Neural progenitor cell (in vitro differentiated cells): ENCODE data around the gene CDK5RAP2. TPM values are rescaled to one million over a fixed set of nuclear protein-coding genes. Genes with fewer than 3 reads are reported as not detected.

Experiments used
- DNase-seq: peaks from one replicate; pipeline ENCODE4 v3.0.0-alpha.2; 2016; ENCODE audit warnings: low spot score
- H2AFZ ChIP-seq: fragments of 200-600 bp; sonication (generic); replicated peaks from 2 replicates; pipeline ENCODE4 v1.6.1; 2016; ENCODE audit warnings: antibody characterized with exemption
- H3F3A ChIP-seq: fragments of 200-600 bp; sonication (generic); 2 replicates; pipeline ENCODE4 v1.6.1; 2016; ENCODE audit warnings: antibody characterized with exemption, low read depth
- H3K27ac ChIP-seq: fragments of 200-600 bp; sonication (generic); 2 replicates; pipeline ENCODE4 v1.5.1; 2016; ENCODE audit warnings: mild to moderate bottlenecking
- H3K27me3 ChIP-seq: fragments of 200-600 bp; sonication (generic); 2 replicates; pipeline ENCODE4 v1.6.1; 2016; ENCODE audit warnings: mild to moderate bottlenecking, moderate library complexity
- H3K36me3 ChIP-seq: fragments of 200-600 bp; sonication (generic); 2 replicates; pipeline ENCODE4 v1.5.1; 2016
- H3K4me1 ChIP-seq: fragments of 200-600 bp; sonication (generic); 2 replicates; pipeline ENCODE4 v1.6.1; 2016; ENCODE audit warnings: mixed run types
- H3K4me2 ChIP-seq: fragments of 200-600 bp; sonication (generic); 2 replicates; pipeline ENCODE4 v1.6.1; 2016
- H3K4me3 ChIP-seq: fragments of 200-600 bp; sonication (generic); 2 replicates; pipeline ENCODE4 v1.5.1; 2016
- H3K79me2 ChIP-seq: fragments of 200-600 bp; sonication (generic); 2 replicates; pipeline ENCODE4 v1.6.1; 2016; ENCODE audit warnings: low read depth
- H3K9ac ChIP-seq: fragments of 200-600 bp; sonication (generic); 2 replicates; pipeline ENCODE4 v1.6.1; 2016
- H3K9me3 ChIP-seq: fragments of 200-600 bp; sonication (generic); 2 replicates; pipeline ENCODE4 v1.5.1; 2016; ENCODE audit warnings: low read depth
- H4K20me1 ChIP-seq: fragments of 200-600 bp; sonication (generic); 2 replicates; pipeline ENCODE4 v1.6.1; 2016; ENCODE audit warnings: low read depth
- H3K27ac Mint-ChIP-seq: 3 replicates; pipeline ENCODE4 v1.8.0; 2021; ENCODE audit warnings: mixed read lengths
- H3K27me3 Mint-ChIP-seq: 2 replicates; pipeline ENCODE4 v1.8.0; 2022; ENCODE audit warnings: low read depth, mild to moderate bottlenecking, inconsistent platforms, moderate library complexity, mixed read lengths; ENCODE audit not compliant: insufficient read depth
- H3K36me3 Mint-ChIP-seq: 3 replicates; pipeline ENCODE4 v1.8.0; 2021; ENCODE audit warnings: mixed read lengths
- H3K4me1 Mint-ChIP-seq: 3 replicates; pipeline ENCODE4 v1.8.0; 2021; ENCODE audit warnings: mixed read lengths
- H3K4me3 Mint-ChIP-seq: 3 replicates; pipeline ENCODE4 v1.8.0; 2021; ENCODE audit warnings: mild to moderate bottlenecking, moderate library complexity, mixed read lengths
- H3K9me3 Mint-ChIP-seq: 3 replicates; pipeline ENCODE4 v1.8.0; 2020; ENCODE audit warnings: mixed read lengths
- CTCF ChIP-seq: fragments of 200-600 bp; sonication (generic); IDR thresholded peaks from 2 replicates; pipeline ENCODE4 v1.5.1; 2017; ENCODE audit warnings: antibody characterized with exemption, mild to moderate bottlenecking
- EZH2 ChIP-seq: fragments of 200-600 bp; sonication (generic); IDR thresholded peaks from 2 replicates; pipeline ENCODE4 v1.6.1; 2017; ENCODE audit warnings: antibody characterized with exemption, mild to moderate bottlenecking, moderate library complexity
- EZH2phosphoT487 ChIP-seq: fragments of 200-600 bp; sonication (generic); IDR thresholded peaks from 2 replicates; pipeline ENCODE4 v1.6.1; 2017; ENCODE audit warnings: antibody characterized with exemption
- total RNA-seq: library from RNA; depleted of rRNA; stranded (reverse); fragments of >200 nt; gene quantifications from 2 replicates; pipeline ENCODE4 v1.2.3, GENCODE V29; 2015; ENCODE audit warnings: low replicate concordance

Gene CDK5RAP2
- total RNA-seq, 1 donor from 2014 or later = 62.5 TPM

GRCh38 chr9:120481846-120482245 is 98.1 kb downstream of the CDK5RAP2 start:
- Histone ChIP-seq H3K79me2 (no peaks in the 10 kb centered on the region), H3K4me3 (no peak overlapping the region), H3F3A (peaks cover 7% of the 10 kb centered on the region), H4K20me1 (no peaks in the 10 kb centered on the region), H3K27ac (no peak overlapping the region), H3K9me3 (no peaks in the 10 kb centered on the region), H3K9ac (no peak overlapping the region), H3K36me3 (peaks cover 2% of the 10 kb centered on the region), H3K4me2 (no peak overlapping the region), H3K4me1 (no peaks in the 10 kb centered on the region), H3K27me3 (no peaks in the 10 kb centered on the region), H2AFZ (no peak overlapping the region)
- no peak overlapping the region for H3K4me3 Mint-ChIP-seq
- no peaks in the 10 kb centered on the region for H3K4me1 Mint-ChIP-seq
- no peaks in the 10 kb centered on the region for H3K9me3 Mint-ChIP-seq
- DNase-seq = no peak
- no peak overlapping the region for H3K27ac Mint-ChIP-seq
- peaks cover 17% of the 10 kb centered on the region for H3K36me3 Mint-ChIP-seq
- TF ChIP-seq EZH2phosphoT487 (no peak), CTCF (no peak), EZH2 (no peak)
- H3K27me3 Mint-ChIP-seq = no peaks in the 10 kb centered on the region

GRCh38 chr9:120481248-120481647 is 98.7 kb downstream of the CDK5RAP2 start:
- H3K27ac Mint-ChIP-seq = no peak overlapping the region
- H3K4me3 ChIP-seq = no peak overlapping the region

DNA sequence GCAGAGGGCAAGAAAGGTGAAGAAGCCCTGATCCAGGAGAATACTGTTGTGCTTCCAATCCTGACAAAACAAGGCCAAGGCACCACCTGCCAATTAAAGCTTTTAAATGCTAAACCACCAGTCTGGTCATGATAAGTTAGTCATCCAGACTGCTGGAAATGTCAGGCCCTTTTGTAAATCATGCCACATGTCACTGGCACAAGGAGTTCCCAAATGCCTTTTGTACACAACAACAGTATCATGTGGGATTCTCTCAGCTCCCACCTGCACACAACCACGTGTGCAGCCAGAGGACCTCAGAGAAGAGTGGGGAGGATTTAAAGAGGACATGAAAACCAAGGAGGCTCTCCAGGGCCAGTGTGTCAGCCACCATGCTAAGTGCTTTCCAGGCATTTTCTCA is 99.3 kb downstream of the CDK5RAP2 start:
- no peaks in the 10 kb centered on the region for H3K36me3 ChIP-seq
- Mint-ChIP-seq H3K9me3 (no peaks in the 10 kb centered on the region), H3K27me3 (no peaks in the 10 kb centered on the region), H3K36me3 (peaks cover 18% of the 10 kb centered on the region), H3K4me3 (no peak overlapping the region), H3K4me1 (no peaks in the 10 kb centered on the region), H3K27ac (no peak overlapping the region)
- no peaks in the 10 kb centered on the region for H3K27me3 ChIP-seq
- H4K20me1 ChIP-seq = no peaks in the 10 kb centered on the region
- H3K9me3 ChIP-seq = no peaks in the 10 kb centered on the region
- TF ChIP-seq CTCF (no peak), EZH2 (no peak), EZH2phosphoT487 (no peak)
- no peak overlapping the region for H3K9ac ChIP-seq
- peaks cover 7% of the 10 kb centered on the region for H3F3A ChIP-seq
- no peak for DNase-seq
- H3K79me2 ChIP-seq = no peaks in the 10 kb centered on the region
- no peaks in the 10 kb centered on the region for H3K4me1 ChIP-seq
- no peak overlapping the region for H3K27ac ChIP-seq
- no peak overlapping the region for H3K4me3 ChIP-seq
- H2AFZ ChIP-seq = no peak overlapping the region
- no peak overlapping the region for H3K4me2 ChIP-seq

More at GRCh38 chr9:120481248-120481647, 98.7 kb downstream of the CDK5RAP2 start:
- peaks cover 17% of the 10 kb centered on the region for H3K36me3 Mint-ChIP-seq
- H3K4me2 ChIP-seq = no peak overlapping the region
- no peak overlapping the region for H3K4me3 Mint-ChIP-seq
- no peaks in the 10 kb centered on the region for H3K9me3 ChIP-seq
- H3K4me1 Mint-ChIP-seq = no peaks in the 10 kb centered on the region
- no peaks in the 10 kb centered on the region for H3K36me3 ChIP-seq
- H3K4me1 ChIP-seq = no peaks in the 10 kb centered on the region
- no peaks in the 10 kb centered on the region for H4K20me1 ChIP-seq
- H3K9ac ChIP-seq = no peak overlapping the region
- TF ChIP-seq EZH2 (no peak), CTCF (no peak), EZH2phosphoT487 (no peak)
- no peak overlapping the region for H3K27ac ChIP-seq
- DNase-seq = no peak
- H3F3A ChIP-seq = peaks cover 7% of the 10 kb centered on the region
- no peaks in the 10 kb centered on the region for H3K27me3 Mint-ChIP-seq
- no peaks in the 10 kb centered on the region for H3K27me3 ChIP-seq
- no peaks in the 10 kb centered on the region for H3K9me3 Mint-ChIP-seq
- H2AFZ ChIP-seq = no peak overlapping the region
- H3K79me2 ChIP-seq = no peaks in the 10 kb centered on the region

DNA sequence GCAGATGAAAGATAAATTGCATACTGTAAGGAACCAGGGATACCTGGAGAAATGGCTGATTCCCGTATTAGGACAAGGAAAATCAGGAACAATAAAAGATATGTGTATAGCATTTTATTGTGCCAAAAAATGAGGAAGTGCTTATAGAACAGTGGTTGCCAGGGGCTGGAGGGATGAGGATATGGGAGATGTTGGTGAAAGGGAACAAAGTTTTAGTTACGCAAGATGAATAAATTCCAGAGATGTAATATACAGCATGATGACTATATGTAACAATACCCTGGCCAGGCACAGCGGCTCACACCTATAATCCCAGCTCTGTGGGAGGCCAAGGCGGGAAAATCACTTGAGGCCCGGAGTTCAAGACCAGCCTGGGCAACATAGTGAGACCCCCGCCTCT is 101.8 kb downstream of the CDK5RAP2 start:
- no peak overlapping the region for H3K9ac ChIP-seq
- DNase-seq = no peak
- no peak overlapping the region for H3K27ac ChIP-seq
- no peaks in the 10 kb centered on the region for H3K27me3 ChIP-seq
- no peaks in the 10 kb centered on the region for H3K9me3 ChIP-seq
- H3F3A ChIP-seq = peaks cover 7% of the 10 kb centered on the region
- Mint-ChIP-seq H3K27me3 (no peaks in the 10 kb centered on the region), H3K36me3 (peaks cover 22% of the 10 kb centered on the region), H3K27ac (no peak overlapping the region), H3K4me3 (no peak overlapping the region), H3K4me1 (no peaks in the 10 kb centered on the region), H3K9me3 (no peaks in the 10 kb centered on the region)
- TF ChIP-seq CTCF = no peak
- no peak for TF ChIP-seq EZH2
- TF ChIP-seq EZH2phosphoT487 = no peak
- H3K4me1 ChIP-seq = no peaks in the 10 kb centered on the region
- H3K79me2 ChIP-seq = no peaks in the 10 kb centered on the region
- H3K4me2 ChIP-seq = no peak overlapping the region
- H3K4me3 ChIP-seq = no peak overlapping the region
- no peaks in the 10 kb centered on the region for H3K36me3 ChIP-seq
- no peaks in the 10 kb centered on the region for H4K20me1 ChIP-seq
- no peak overlapping the region for H2AFZ ChIP-seq
